ACC112 (cell line): ENCODE data around the gene IL6R.
A peak's percentile ranks its signal among the peaks of the same experiment; 100 is the strongest.

Source experiments
- H2AFZ ChIP-seq: fragments of 200-600 bp; sonication (generic); one replicate; pipeline ENCODE4 v1.6.0; 2017; ENCODE audit warnings: antibody characterized with exemption, low read length; ENCODE audit not compliant: unreplicated experiment
- H3K27ac ChIP-seq: fragments of 200-600 bp; sonication (generic); 2 replicates; pipeline ENCODE4 v1.5.1; 2014; ENCODE audit warnings: low read depth, mild to moderate bottlenecking, antibody characterized with exemption, low read length, moderate library complexity
- H3K27me3 ChIP-seq: fragments of 200-600 bp; sonication (generic); 2 replicates; pipeline ENCODE4 v1.6.1; 2014; ENCODE audit warnings: mild to moderate bottlenecking, antibody characterized with exemption, low read length, moderate library complexity, mixed read lengths; ENCODE audit not compliant: insufficient read depth
- H3K36me3 ChIP-seq: fragments of 200-600 bp; sonication (generic); 2 replicates; pipeline ENCODE4 v1.6.1; 2016; ENCODE audit warnings: mild to moderate bottlenecking, antibody characterized with exemption, low read length, moderate library complexity, mixed read lengths; ENCODE audit not compliant: insufficient read depth
- H3K4me1 ChIP-seq: fragments of 200-600 bp; sonication (generic); one replicate; pipeline ENCODE4 v1.6.1; 2016; ENCODE audit warnings: low read length, mixed read lengths; ENCODE audit not compliant: insufficient read depth, unreplicated experiment, control insufficient read depth
- H3K4me3 ChIP-seq: fragments of 200-600 bp; sonication (generic); 2 replicates; pipeline ENCODE4 v1.5.1; 2014; ENCODE audit warnings: mild to moderate bottlenecking, low read depth, low read length
- H3K79me2 ChIP-seq: fragments of 200-600 bp; sonication (generic); one replicate; pipeline ENCODE4 v1.6.0; 2016; ENCODE audit warnings: low read length; ENCODE audit not compliant: control insufficient read depth, unreplicated experiment, insufficient read depth

Gene IL6R

DNA sequence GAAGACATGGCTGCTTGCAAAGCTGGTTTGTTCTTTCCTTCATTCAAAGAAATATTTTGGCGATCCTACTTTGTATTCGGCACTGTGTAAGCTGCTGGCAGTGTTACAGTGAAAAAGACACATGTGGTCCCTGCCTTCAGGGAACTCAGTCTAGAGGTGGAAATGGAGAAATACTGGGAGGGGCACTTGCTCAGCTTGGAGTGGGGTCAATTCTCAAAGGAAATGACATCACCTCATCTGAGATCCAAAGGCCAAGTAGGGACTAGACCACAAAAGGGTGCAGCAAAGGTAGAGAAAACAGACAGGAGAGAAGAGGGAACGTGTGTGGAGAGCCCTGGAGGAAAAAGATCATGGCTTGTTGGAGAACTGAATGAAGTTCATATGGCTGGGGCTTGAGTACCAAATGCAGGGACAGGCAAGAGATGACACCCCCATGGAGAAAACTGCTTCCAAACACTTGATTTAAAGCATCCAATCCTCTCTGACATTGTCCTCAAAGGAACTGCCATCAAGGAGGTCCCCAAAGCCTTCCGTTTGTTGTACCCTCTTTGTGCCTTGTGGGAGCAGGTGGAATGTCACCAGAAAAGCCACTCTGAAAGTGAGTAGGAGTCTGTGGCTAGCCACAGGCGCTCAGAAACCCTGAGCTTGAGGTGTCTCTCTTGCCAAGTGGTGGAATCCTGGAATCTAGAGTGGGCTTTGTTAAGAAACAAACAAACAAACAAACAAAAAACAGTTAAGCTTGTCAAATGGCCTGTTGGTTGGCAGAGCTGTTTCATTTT lies 48.6 kb downstream of the IL6R start:
- no peak overlapping the region for H3K27ac ChIP-seq
- H3K27me3 ChIP-seq: no peaks in the 10 kb centered on the region
- H2AFZ ChIP-seq: no peak overlapping the region
- peaks cover 15% of the 10 kb centered on the region for H3K4me1 ChIP-seq
- H3K79me2 ChIP-seq: no peaks in the 10 kb centered on the region
- H3K36me3 ChIP-seq: 0 out of 2 replicates have a peak, but pooled peaks cover 9% of the 10 kb centered on the region
- H3K4me3 ChIP-seq: no peak overlapping the region

DNA sequence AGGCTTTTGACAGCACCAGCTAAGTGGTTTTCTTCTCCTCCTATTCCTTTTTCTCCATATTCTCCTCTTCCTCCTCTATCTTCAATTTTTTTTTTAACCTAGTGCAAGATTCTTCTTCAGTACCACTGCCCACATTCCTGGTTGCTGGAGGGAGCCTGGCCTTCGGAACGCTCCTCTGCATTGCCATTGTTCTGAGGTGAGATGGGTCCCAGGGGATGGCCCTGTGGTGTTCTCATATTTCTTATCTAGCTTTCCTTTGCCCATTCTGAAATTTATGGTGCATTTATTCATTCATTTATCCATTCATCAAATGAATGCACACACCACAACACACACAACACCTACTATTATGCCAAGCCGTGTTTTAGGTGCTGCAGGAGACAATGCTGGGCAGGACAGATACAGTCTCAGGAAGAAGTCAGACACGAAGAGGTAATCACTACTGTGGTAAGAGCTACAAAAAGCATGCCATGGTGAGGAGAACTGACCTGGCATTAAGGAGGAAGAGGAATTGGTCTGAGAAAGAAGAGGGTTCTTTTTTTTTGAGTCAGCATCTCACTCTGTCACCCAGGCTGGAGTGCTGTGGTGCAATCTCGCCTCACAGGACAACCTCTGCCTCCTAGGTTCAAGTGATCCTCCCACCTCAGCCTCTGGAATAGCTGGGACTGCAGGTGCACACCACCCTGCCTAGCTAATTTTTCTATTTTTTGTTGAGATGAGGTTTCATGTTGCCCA lies 49.4 kb downstream of the IL6R start:
- Histone ChIP-seq H3K27ac (no peak overlapping the region), H3K36me3 (0 out of 2 replicates have a peak, but pooled peaks cover 9% of the 10 kb centered on the region), H3K4me3 (no peak overlapping the region), H3K4me1 (peaks cover 15% of the 10 kb centered on the region), H2AFZ (no peak overlapping the region), H3K27me3 (no peaks in the 10 kb centered on the region), H3K79me2 (no peaks in the 10 kb centered on the region)

DNA sequence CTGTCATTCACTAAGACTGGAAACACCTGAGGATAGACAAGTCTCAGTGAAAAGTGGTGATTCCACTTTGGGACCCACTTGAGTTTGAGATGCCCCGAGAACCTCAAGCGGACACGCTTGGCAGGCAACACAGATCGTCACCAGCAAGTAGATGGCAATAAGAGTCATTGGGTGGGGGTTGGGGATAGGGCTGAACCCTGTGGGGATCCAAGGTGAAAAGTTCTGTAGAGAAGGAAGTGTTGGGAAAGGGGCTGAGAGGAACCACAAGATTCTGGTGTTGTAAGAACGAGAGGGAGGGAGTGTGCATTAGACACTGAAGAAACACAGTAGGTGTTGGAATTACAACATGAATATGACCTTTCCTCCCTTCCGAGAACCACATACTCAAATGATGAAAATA lies 51.5 kb downstream of the IL6R start:
- Histone ChIP-seq H3K4me3 (no peak overlapping the region), H3K27me3 (no peaks in the 10 kb centered on the region), H2AFZ (no peak overlapping the region), H3K27ac (no peak overlapping the region), H3K36me3 (0 out of 2 replicates have a peak, but pooled peaks cover 4% of the 10 kb centered on the region), H3K4me1 (peaks cover 15% of the 10 kb centered on the region), H3K79me2 (no peaks in the 10 kb centered on the region)

DNA sequence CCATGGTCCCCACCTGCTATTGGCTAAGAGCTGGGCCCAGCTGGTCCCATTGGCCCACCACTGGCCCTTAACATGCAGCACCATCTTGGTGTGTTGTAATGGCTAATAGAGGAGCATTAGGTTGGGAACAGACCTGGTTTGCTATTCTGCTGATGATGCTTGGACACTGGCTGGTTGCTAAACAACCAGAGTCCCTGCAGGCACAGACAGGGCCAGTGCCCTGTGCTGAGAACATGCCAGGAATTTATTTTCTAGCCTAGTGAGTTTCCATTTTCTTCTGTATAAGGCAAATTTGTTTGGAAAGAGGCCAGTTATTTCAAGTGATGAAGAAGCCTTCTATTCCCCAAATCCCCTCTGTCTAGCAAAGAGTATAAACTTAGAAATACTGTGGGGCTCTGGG lies 53.9 kb downstream of the IL6R start:
- Histone ChIP-seq H3K27me3 (no peaks in the 10 kb centered on the region), H2AFZ (no peak overlapping the region), H3K4me1 (peaks cover 11% of the 10 kb centered on the region), H3K4me3 (no peak overlapping the region), H3K79me2 (no peaks in the 10 kb centered on the region), H3K27ac (no peak overlapping the region), H3K36me3 (0 out of 2 replicates have a peak, but pooled peaks cover 4% of the 10 kb centered on the region)

DNA sequence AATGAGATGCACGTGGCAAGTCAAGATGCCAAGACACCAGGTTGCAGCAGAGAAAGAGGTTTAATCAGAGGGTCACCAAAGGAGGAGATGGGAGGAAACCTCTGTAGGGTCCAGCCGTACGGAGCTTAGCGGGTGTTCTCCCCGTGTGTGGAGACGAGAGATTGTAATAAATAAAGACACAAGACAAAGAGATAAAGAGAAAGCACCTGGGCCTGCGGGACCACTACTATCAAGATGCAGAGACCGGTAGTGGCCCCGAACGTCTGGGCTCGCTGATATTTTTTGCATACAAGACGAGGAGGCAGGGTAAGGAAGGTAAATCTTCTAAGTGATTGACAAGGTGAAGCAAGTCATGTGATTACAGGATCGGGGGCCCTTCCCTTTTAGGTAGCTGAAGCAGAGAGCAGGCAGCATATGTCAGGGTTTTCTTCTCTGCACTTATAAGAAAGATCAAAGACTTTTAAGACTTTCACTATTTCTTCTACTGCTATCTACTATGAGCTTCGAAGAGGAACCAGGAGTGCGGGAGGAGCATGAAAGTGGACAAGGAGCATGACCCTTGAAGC lies 55.6 kb downstream of the IL6R start:
- no peaks in the 10 kb centered on the region for H3K27me3 ChIP-seq
- H3K79me2 ChIP-seq: no peaks in the 10 kb centered on the region
- no peak overlapping the region for H3K27ac ChIP-seq
- H2AFZ ChIP-seq: no peak overlapping the region
- 0 out of 2 replicates have a peak, but pooled peaks cover 4% of the 10 kb centered on the region for H3K36me3 ChIP-seq
- H3K4me1 ChIP-seq: peaks cover 10% of the 10 kb centered on the region
- H3K4me3 ChIP-seq: no peak overlapping the region

DNA sequence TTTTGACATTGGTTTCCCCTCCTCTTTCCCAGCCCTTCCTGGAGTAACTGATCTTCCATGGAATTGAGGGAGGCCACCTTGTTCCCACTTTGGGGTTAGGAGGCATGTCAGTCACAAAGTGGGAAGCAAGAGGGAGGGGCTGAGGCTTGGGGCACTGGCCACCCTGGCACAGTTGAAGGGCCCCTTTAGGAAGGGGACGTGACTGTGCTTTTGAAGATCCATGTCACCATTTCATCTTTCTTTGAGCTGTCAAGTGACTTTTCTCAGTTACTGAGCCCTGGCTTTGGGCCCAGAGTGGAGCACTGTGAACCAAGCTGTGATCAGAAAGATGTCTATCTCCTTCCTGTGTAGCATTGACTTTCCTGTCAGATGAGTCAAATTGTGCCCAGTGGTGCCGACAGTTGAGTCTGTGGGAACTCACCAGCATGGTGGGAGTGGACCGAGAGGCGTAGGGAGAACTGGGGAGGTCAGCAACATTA lies 58.4 kb downstream of the IL6R start:
- H3K27ac ChIP-seq: peak overlapping the region; percentile 80
- no peak overlapping the region for H3K4me3 ChIP-seq
- H2AFZ ChIP-seq: no peak overlapping the region
- no peaks in the 10 kb centered on the region for H3K36me3 ChIP-seq
- H3K4me1 ChIP-seq: peaks cover 10% of the 10 kb centered on the region
- H3K79me2 ChIP-seq: no peaks in the 10 kb centered on the region
- H3K27me3 ChIP-seq: no peaks in the 10 kb centered on the region

DNA sequence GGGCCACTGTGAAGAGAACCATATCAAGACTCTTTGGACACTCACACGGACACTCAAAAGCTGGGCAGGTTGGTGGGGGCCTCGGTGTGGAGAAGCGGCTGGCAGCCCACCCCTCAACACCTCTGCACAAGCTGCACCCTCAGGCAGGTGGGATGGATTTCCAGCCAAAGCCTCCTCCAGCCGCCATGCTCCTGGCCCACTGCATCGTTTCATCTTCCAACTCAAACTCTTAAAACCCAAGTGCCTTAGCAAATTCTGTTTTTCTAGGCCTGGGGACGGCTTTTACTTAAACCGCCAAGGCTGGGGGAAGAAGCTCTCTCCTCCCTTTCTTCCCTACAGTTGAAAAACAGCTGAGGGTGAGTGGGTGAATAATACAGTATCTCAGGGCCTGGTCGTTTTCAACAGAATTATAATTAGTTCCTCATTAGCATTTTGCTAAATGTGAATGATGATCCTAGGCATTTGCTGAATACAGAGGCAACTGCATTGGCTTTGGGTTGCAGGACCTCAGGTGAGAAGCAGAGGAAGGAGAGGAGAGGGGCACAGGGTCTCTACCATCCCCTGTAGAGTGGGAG lies 60.6 kb downstream of the IL6R start:
- Histone ChIP-seq H3K4me1 (peaks cover 10% of the 10 kb centered on the region), H2AFZ (no peak overlapping the region)

DNA sequence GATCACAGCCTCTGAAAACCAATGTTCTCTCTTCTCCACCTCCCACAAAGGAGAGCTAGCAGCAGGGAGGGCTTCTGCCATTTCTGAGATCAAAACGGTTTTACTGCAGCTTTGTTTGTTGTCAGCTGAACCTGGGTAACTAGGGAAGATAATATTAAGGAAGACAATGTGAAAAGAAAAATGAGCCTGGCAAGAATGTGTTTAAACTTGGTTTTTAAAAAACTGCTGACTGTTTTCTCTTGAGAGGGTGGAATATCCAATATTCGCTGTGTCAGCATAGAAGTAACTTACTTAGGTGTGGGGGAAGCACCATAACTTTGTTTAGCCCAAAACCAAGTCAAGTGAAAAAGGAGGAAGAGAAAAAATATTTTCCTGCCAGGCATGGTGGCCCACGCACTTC lies 61.1 kb downstream of the IL6R start:
- H3K36me3 ChIP-seq: no peaks in the 10 kb centered on the region
- H3K27ac ChIP-seq: no peak overlapping the region

More for the DNA sequence above, 60.6 kb downstream of the IL6R start:
- H3K4me3 ChIP-seq: no peak overlapping the region
- no peaks in the 10 kb centered on the region for H3K79me2 ChIP-seq
- no peaks in the 10 kb centered on the region for H3K36me3 ChIP-seq
- no peaks in the 10 kb centered on the region for H3K27me3 ChIP-seq
- no peak overlapping the region for H3K27ac ChIP-seq

DNA sequence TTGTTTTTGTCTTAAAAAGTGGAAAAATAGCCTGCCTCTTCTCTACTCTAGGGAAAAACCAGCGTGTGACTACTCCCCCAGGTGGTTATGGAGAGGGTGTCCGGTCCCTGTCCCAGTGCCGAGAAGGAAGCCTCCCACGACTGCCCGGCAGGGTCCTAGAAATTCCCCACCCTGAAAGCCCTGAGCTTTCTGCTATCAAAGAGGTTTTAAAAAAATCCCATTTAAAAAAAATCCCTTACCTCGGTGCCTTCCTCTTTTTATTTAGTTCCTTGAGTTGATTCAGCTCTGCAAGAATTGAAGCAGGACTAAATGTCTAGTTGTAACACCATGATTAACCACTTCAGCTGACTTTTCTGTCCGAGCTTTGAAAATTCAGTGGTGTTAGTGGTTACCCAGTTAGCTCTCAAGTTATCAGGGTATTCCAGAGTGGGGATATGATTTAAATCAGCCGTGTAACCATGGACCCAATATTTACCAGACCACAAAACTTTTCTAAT lies 61.8 kb downstream of the IL6R start:
- no peak overlapping the region for H3K4me3 ChIP-seq
- no peak overlapping the region for H3K27ac ChIP-seq
- no peak overlapping the region for H2AFZ ChIP-seq
- no peaks in the 10 kb centered on the region for H3K36me3 ChIP-seq
- H3K27me3 ChIP-seq: no peaks in the 10 kb centered on the region
- H3K4me1 ChIP-seq: peaks cover 10% of the 10 kb centered on the region
- no peaks in the 10 kb centered on the region for H3K79me2 ChIP-seq

More for the DNA sequence above, 61.1 kb downstream of the IL6R start:
- Histone ChIP-seq H3K4me1 (peaks cover 10% of the 10 kb centered on the region), H3K79me2 (no peaks in the 10 kb centered on the region), H2AFZ (no peak overlapping the region), H3K27me3 (no peaks in the 10 kb centered on the region), H3K4me3 (no peak overlapping the region)

DNA sequence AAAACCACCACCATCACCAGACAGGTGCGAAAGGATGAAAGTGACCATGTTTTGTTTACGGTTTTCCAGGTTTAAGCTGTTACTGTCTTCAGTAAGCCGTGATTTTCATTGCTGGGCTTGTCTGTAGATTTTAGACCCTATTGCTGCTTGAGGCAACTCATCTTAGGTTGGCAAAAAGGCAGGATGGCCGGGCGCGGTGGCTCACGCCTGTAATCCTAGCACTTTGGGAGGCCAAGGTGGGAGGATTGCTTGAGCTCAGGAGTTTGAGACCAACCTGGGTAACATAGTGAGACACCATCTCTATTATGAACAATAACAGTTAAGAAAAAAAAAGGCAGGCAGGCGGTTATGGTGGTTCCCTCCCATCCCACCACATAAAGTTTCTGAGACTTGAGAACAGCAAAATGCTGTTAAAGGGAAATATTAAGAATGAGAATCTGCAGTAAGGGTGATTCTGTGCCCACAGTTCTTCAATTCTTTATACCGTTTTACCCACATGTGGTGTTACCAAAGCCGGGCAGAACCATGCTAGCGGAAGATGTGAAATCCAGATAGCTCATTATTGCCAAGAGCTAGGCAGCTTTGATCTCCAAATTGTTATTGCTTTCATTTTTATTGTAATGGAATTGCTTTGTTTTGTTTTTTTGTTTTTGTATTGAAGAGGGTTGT lies 62.4 kb downstream of the IL6R start:
- Histone ChIP-seq H3K79me2 (no peaks in the 10 kb centered on the region), H2AFZ (no peak overlapping the region), H3K27ac (no peak overlapping the region), H3K4me3 (no peak overlapping the region), H3K4me1 (peaks cover 10% of the 10 kb centered on the region), H3K27me3 (no peaks in the 10 kb centered on the region), H3K36me3 (no peaks in the 10 kb centered on the region)
